H9 (cell line): ENCODE data around the gene RAB17. TPM values are rescaled to one million over a fixed set of nuclear protein-coding genes. Genes with fewer than 3 reads are reported as not detected.
A peak's percentile ranks its signal among the peaks of the same experiment; 100 is the strongest.

Experiments
- DNase-seq: peaks from one replicate; pipeline ENCODE4 v3.0.0-alpha.2; 2017
- H2AFZ ChIP-seq: one replicate; pipeline ENCODE4 v1.6.1; 2013; ENCODE audit warnings: mild to moderate bottlenecking, low read length, control low read depth, moderate library complexity
- H2AK5ac ChIP-seq: 2 replicates; pipeline ENCODE4 v1.6.1; 2013; ENCODE audit warnings: low read length, control low read depth, mixed read lengths; ENCODE audit not compliant: insufficient read length
- H2BK120ac ChIP-seq: one replicate; pipeline ENCODE4 v1.6.1; 2013; ENCODE audit warnings: low read depth, mild to moderate bottlenecking, low read length, control low read depth, inconsistent platforms; ENCODE audit not compliant: poor library complexity, severe bottlenecking
- H2BK12ac ChIP-seq: 2 replicates; pipeline ENCODE4 v1.6.1; 2013; ENCODE audit warnings: low read length, control low read depth, mixed read lengths, low read depth; ENCODE audit not compliant: insufficient read length
- H2BK15ac ChIP-seq: 2 replicates; pipeline ENCODE4 v1.6.1; 2013; ENCODE audit warnings: low read depth, low read length, control low read depth
- H2BK20ac ChIP-seq: one replicate; pipeline ENCODE4 v1.6.1; 2013; ENCODE audit warnings: low read depth, mild to moderate bottlenecking, low read length, control low read depth, inconsistent platforms; ENCODE audit not compliant: poor library complexity, severe bottlenecking
- H2BK5ac ChIP-seq: 2 replicates; pipeline ENCODE4 v1.6.1; 2013; ENCODE audit warnings: low read length, control low read depth, mixed read lengths; ENCODE audit not compliant: insufficient read length
- H3K14ac ChIP-seq: 2 replicates; pipeline ENCODE4 v1.6.1; 2013; ENCODE audit warnings: low read length, control low read depth; ENCODE audit not compliant: insufficient read depth
- H3K18ac ChIP-seq: 2 replicates; pipeline ENCODE4 v1.6.1; 2013; ENCODE audit warnings: low read depth, mild to moderate bottlenecking, mixed read lengths, low read length, control low read depth; ENCODE audit not compliant: insufficient read length
- H3K23ac ChIP-seq: 2 replicates; pipeline ENCODE4 v1.6.1; 2013; ENCODE audit warnings: low read length, control low read depth, mixed read lengths, low read depth; ENCODE audit not compliant: insufficient read length
- H3K23me2 ChIP-seq: 2 replicates; pipeline ENCODE4 v1.6.1; 2013; ENCODE audit warnings: low read depth, mild to moderate bottlenecking, mixed read lengths, low read length, control low read depth; ENCODE audit not compliant: insufficient read length, poor library complexity, severe bottlenecking
- H3K27ac ChIP-seq: 2 replicates; pipeline ENCODE4 v1.5.1; 2013; ENCODE audit warnings: low read length, control low read depth, mixed read lengths, low read depth; ENCODE audit not compliant: insufficient read length
- H3K27me3 ChIP-seq: 2 replicates; pipeline ENCODE4 v1.6.1; 2013; ENCODE audit warnings: low read length, control low read depth, inconsistent platforms; ENCODE audit not compliant: insufficient read depth
- H3K4ac ChIP-seq: 2 replicates; pipeline ENCODE4 v1.6.1; 2013; ENCODE audit warnings: low read depth, mild to moderate bottlenecking, control low read depth, inconsistent platforms, low read length, moderate library complexity
- H3K4me1 ChIP-seq: 2 replicates; pipeline ENCODE4 v1.6.1; 2013; ENCODE audit warnings: low read length, control low read depth, inconsistent platforms; ENCODE audit not compliant: insufficient read depth
- H3K4me2 ChIP-seq: 2 replicates; pipeline ENCODE4 v1.6.1; 2013; ENCODE audit warnings: low read length, control low read depth, mixed read lengths; ENCODE audit not compliant: insufficient read length, insufficient read depth
- H3K56ac ChIP-seq: 2 replicates; pipeline ENCODE4 v1.6.1; 2013; ENCODE audit warnings: low read depth, mild to moderate bottlenecking, mixed read lengths, low read length, control low read depth; ENCODE audit not compliant: insufficient read length
- H3K79me1 ChIP-seq: 2 replicates; pipeline ENCODE4 v1.6.1; 2013; ENCODE audit warnings: low read depth, mild to moderate bottlenecking, moderate library complexity, low read length, control low read depth, inconsistent platforms; ENCODE audit not compliant: insufficient read depth, poor library complexity, severe bottlenecking
- H3K79me2 ChIP-seq: 2 replicates; pipeline ENCODE4 v1.6.1; 2013; ENCODE audit warnings: low read length, control low read depth, inconsistent platforms; ENCODE audit not compliant: insufficient read depth
- H3K9ac ChIP-seq: 2 replicates; pipeline ENCODE4 v1.6.1; 2013; ENCODE audit warnings: low read length, control low read depth, mixed read lengths; ENCODE audit not compliant: insufficient read length; ENCODE audit errors: extremely low read depth
- H3K9me3 ChIP-seq: one replicate; pipeline ENCODE4 v1.6.1; 2013; ENCODE audit warnings: low read depth, low read length, inconsistent platforms; ENCODE audit not compliant: control insufficient read depth
- H3T11ph ChIP-seq: one replicate; pipeline ENCODE4 v1.6.1; 2013; ENCODE audit warnings: mild to moderate bottlenecking, low read length, control low read depth, inconsistent platforms
- H4K20me1 ChIP-seq: one replicate; pipeline ENCODE4 v1.6.1; 2013; ENCODE audit not compliant: control insufficient read depth, insufficient read length, insufficient read depth
- H4K5ac ChIP-seq: 2 replicates; pipeline ENCODE4 v1.6.1; 2013; ENCODE audit warnings: low read depth, mild to moderate bottlenecking, mixed read lengths, low read length, control low read depth; ENCODE audit not compliant: insufficient read length
- H4K8ac ChIP-seq: replicated peaks from 2 replicates; pipeline ENCODE4 v1.6.1; 2013; ENCODE audit warnings: low read length, control low read depth, mixed read lengths, low read depth; ENCODE audit not compliant: insufficient read length
- H4K91ac ChIP-seq: 2 replicates; pipeline ENCODE4 v1.6.1; 2013; ENCODE audit warnings: low read depth, mild to moderate bottlenecking, moderate library complexity, mixed read lengths, low read length, control low read depth; ENCODE audit not compliant: insufficient read length
- H3K27ac Mint-ChIP-seq, 3 experiments: 2 replicates in 2 of 3; 3 replicates in 1 of 3; pipeline ENCODE4 v1.8.0; 2020 to 2021; ENCODE audit warnings: mixed read lengths in 3 of 3, mild to moderate bottlenecking in 1 of 3, moderate library complexity in 1 of 3
- H3K27me3 Mint-ChIP-seq: 2 replicates; pipeline ENCODE4 v1.8.0; 2021; ENCODE audit warnings: low read depth, mild to moderate bottlenecking, moderate library complexity, mixed read lengths
- H3K36me3 Mint-ChIP-seq, 3 experiments: 2 replicates in 2 of 3; 3 replicates in 1 of 3; pipeline ENCODE4 v1.8.0; 2020 to 2021; ENCODE audit warnings: low read depth in 3 of 3, mixed read lengths in 3 of 3; ENCODE audit not compliant: insufficient read depth in 1 of 3
- H3K4me1 Mint-ChIP-seq, 2 experiments: 2 replicates each; pipeline ENCODE4 v1.8.0; 2020; ENCODE audit warnings: mixed read lengths in 2 of 2
- H3K4me3 Mint-ChIP-seq, 2 experiments: 2 replicates in 1 of 2; 3 replicates in 1 of 2; pipeline ENCODE4 v1.8.0; 2020 to 2021; ENCODE audit warnings: mild to moderate bottlenecking in 2 of 2, mixed read lengths in 2 of 2, moderate library complexity in 1 of 2
- H3K9me3 Mint-ChIP-seq, 2 experiments: 2 replicates in 1 of 2; 3 replicates in 1 of 2; pipeline ENCODE4 v1.8.0; 2020; ENCODE audit warnings: mild to moderate bottlenecking in 2 of 2, mixed read lengths in 2 of 2, moderate library complexity in 1 of 2
- CTCF ChIP-seq: fragments of 200-600 bp; sonication (generic); conservative IDR thresholded peaks from 3 replicates; pipeline ENCODE4 v1.8.0; 2021; ENCODE audit warnings: antibody characterized with exemption, mild to moderate bottlenecking
- WGBS: extraction: QIAGEN DNeasy Blood & Tissue Kit; methylation state at CpG from one replicate; pipeline ENCODE4 v1.1.7; 2013; ENCODE audit warnings: missing lambda C conversion rate, low lambda C conversion rate, mixed read lengths; ENCODE audit not compliant: insufficient read length; ENCODE audit errors: extremely low coverage; 5-methylcytosine and 5-hydroxymethylcytosine counted together
- total RNA-seq: library from RNA; stranded (reverse); gene quantifications from 2 replicates; pipeline ENCODE4 v1.2.1, GENCODE V29; 2021

The RAB17 gene
- total RNA-seq, 1 experiment from 2014 or later = 31.9 TPM

- peak overlapping the region; percentile 37 for H3K18ac ChIP-seq
- peak overlapping the region; percentile 20 for H2BK5ac ChIP-seq
- peak overlapping the region; percentile 85 for H3K27ac ChIP-seq
- H2BK120ac ChIP-seq = no peak overlapping the region
- H4K8ac ChIP-seq = no peak overlapping the region
- H3K9me3 Mint-ChIP-seq = peaks cover 0 to 5% of the 10 kb centered on the region in 2 experiments; a peak in 3 of 5 replicates
- no peaks in the 10 kb centered on the region for H3K27me3 ChIP-seq
- H3K14ac ChIP-seq = 0 out of 2 replicates have a peak overlapping the region, but pooled peaks have one; percentile 62
- no peak overlapping the region for H4K91ac ChIP-seq
- no peak overlapping the region for H2BK15ac ChIP-seq
- no peak overlapping the region for H2AFZ ChIP-seq
- peaks cover 51 to 63% of the 10 kb centered on the region in 2 experiments for H3K4me1 Mint-ChIP-seq
- peak overlapping the region in 1 of 2 experiments; percentile 11; a peak in 3 of 5 replicates for H3K4me3 Mint-ChIP-seq
- H2BK12ac ChIP-seq = no peak overlapping the region
- no peaks in the 10 kb centered on the region for H4K20me1 ChIP-seq
- H3K27me3 Mint-ChIP-seq = no peaks in the 10 kb centered on the region; the same call in 1 of the 2 replicates
- no peaks in the 10 kb centered on the region for H3K9me3 ChIP-seq
- DNase-seq = peak; percentile 88
- no peaks in the 10 kb centered on the region for H3K23me2 ChIP-seq
- peak overlapping the region; percentile 80 for H2AK5ac ChIP-seq
- TF ChIP-seq CTCF = peak; percentile 65
- H3K56ac ChIP-seq = no peak overlapping the region
- no CpG with 5 or more reads among the region's 9 CpGs for WGBS
- no peak overlapping the region for H3T11ph ChIP-seq
- no peak overlapping the region for H4K5ac ChIP-seq
- H3K79me1 ChIP-seq = no peaks in the 10 kb centered on the region
- H3K23ac ChIP-seq = no peak overlapping the region
- H3K27ac Mint-ChIP-seq = peak overlapping the region; percentile 81 to 97 (median 95)
- no peaks in the 10 kb centered on the region for H3K79me2 ChIP-seq
- H3K4me2 ChIP-seq = no peak overlapping the region
- H3K9ac ChIP-seq = no peak overlapping the region
- no peak overlapping the region for H2BK20ac ChIP-seq
- no peak overlapping the region for H3K4ac ChIP-seq
- peaks cover 26% of the 10 kb centered on the region for H3K4me1 ChIP-seq
- no peaks in the 10 kb centered on the region; a peak in 1 of 7 replicates for H3K36me3 Mint-ChIP-seq
These were observed 23.7 kb upstream of the RAB17 start for GRCh38 chr2:237614151-237614720.
